ENCODE data around the gene DDAH2.

DNA sequence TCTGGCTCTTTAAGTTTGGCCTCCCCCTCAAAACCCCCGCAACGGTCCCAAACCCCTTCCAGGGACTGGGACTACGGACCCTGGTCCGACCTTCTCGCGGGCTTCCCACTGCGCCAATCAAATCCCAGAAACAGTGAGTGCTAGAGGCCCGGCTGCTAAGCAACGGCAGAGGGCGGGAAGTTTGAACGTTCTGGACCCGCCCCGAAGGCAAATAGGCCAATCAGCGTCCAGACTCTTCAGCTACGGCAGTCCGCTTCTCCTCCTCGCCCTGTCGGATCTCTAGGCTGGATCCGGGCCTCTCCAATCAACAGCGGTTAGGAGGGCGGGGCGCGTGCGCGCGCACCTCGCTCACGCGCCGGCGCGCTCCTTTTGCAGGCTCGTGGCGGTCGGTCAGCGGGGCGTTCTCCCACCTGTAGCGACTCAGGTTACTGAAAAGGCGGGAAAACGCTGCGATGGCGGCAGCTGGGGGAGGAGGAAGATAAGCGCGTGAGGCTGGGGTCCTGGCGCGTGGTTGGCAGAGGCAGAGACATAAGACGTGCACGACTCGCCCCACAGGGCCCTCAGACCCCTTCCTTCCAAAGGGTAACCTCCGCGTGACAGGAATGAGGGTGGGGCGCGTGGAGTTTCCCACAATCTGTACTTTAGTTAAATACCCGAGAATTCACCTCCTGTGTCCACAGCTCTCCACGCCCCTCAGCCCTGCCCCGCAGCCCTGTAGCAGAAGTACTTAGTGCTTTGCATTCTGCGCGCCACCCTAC lies 10.7 kb upstream of the DDAH2 start, which contains the start of gene MSH5:
- TF ChIP-seq, protein P1, sequence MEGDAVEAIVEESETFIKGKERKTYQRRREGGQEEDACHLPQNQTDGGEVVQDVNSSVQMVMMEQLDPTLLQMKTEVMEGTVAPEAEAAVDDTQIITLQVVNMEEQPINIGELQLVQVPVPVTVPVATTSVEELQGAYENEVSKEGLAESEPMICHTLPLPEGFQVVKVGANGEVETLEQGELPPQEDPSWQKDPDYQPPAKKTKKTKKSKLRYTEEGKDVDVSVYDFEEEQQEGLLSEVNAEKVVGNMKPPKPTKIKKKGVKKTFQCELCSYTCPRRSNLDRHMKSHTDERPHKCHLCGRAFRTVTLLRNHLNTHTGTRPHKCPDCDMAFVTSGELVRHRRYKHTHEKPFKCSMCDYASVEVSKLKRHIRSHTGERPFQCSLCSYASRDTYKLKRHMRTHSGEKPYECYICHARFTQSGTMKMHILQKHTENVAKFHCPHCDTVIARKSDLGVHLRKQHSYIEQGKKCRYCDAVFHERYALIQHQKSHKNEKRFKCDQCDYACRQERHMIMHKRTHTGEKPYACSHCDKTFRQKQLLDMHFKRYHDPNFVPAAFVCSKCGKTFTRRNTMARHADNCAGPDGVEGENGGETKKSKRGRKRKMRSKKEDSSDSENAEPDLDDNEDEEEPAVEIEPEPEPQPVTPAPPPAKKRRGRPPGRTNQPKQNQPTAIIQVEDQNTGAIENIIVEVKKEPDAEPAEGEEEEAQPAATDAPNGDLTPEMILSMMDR (IDR thresholded peaks at IDR 0.05) = no peak
- TF ChIP-seq POLR2A (IDR thresholded peaks at IDR 0.05) = no peak
